Neutrophil (primary cell): ENCODE results near the gene NRSN2.

Source experiments
- H3K27ac ChIP-seq: fragments of 200-600 bp; sonication (generic); 2 replicates; pipeline ENCODE4 v1.5.1; 2016; ENCODE audit warnings: mild to moderate bottlenecking, moderate library complexity
- H3K27me3 ChIP-seq: fragments of 200-600 bp; sonication (generic); 2 replicates; pipeline ENCODE4 v1.6.0; 2016; ENCODE audit warnings: mild to moderate bottlenecking
- H3K36me3 ChIP-seq: fragments of 200-600 bp; sonication (generic); 2 replicates; pipeline ENCODE4 v1.5.1; 2017
- H3K4me1 ChIP-seq, 2 experiments: fragments of 200-600 bp in 1 of 2; sonication (generic) in 1 of 2; 1 replicate in 1 of 2; 2 replicates in 1 of 2; pipeline versions ENCODE4 v1.5.1 to v1.6.1; 2013 to 2016; ENCODE audit warnings: low read depth in 1 of 2, low read length in 1 of 2, mild to moderate bottlenecking in 1 of 2, moderate library complexity in 1 of 2; ENCODE audit not compliant: control insufficient read depth in 1 of 2, insufficient read depth in 1 of 2
- H3K4me3 ChIP-seq, 2 experiments: fragments of 200-600 bp in 1 of 2; sonication (generic) in 1 of 2; 1 replicate in 1 of 2; 2 replicates in 1 of 2; pipeline ENCODE4 v1.5.1; 2013 to 2016; ENCODE audit warnings: low read depth in 1 of 2, low read length in 1 of 2, mild to moderate bottlenecking in 1 of 2, moderate library complexity in 1 of 2
- H3K9me3 ChIP-seq: fragments of 200-600 bp; sonication (generic); 2 replicates; pipeline ENCODE4 v1.5.1; 2016
- CTCF ChIP-seq: fragments of 200-600 bp; sonication (generic); IDR thresholded peaks from 2 replicates; pipeline ENCODE4 v1.5.1; 2016; ENCODE audit warnings: antibody characterized with exemption

Gene NRSN2

GRCh38 chr20:356745-357144 is 9.8 kb downstream of the NRSN2 start:
- Histone ChIP-seq H3K9me3 (no peaks in the 10 kb centered on the region), H3K4me3 (no peak overlapping the region), H3K4me1 (peaks cover 5 to 9% of the 10 kb centered on the region in 2 experiments), H3K27ac (no peak overlapping the region), H3K27me3 (no peaks in the 10 kb centered on the region), H3K36me3 (no peaks in the 10 kb centered on the region)
- TF ChIP-seq CTCF = no peak

- H3K27me3 ChIP-seq = no peaks in the 10 kb centered on the region
- no peaks in the 10 kb centered on the region for H3K36me3 ChIP-seq
- H3K27ac ChIP-seq = no peak overlapping the region
- no peak for TF ChIP-seq CTCF
- H3K9me3 ChIP-seq = no peaks in the 10 kb centered on the region
- no peak overlapping the region for H3K4me3 ChIP-seq
- H3K4me1 ChIP-seq = peaks cover 21 to 31% of the 10 kb centered on the region in 2 experiments
Measured at GRCh38 chr20:358891-359555, 12.1 kb downstream of the NRSN2 start.

- Histone ChIP-seq H3K4me1 (peaks cover 20 to 34% of the 10 kb centered on the region in 2 experiments), H3K9me3 (no peaks in the 10 kb centered on the region), H3K4me3 (no peak overlapping the region), H3K27ac (no peak overlapping the region), H3K27me3 (no peaks in the 10 kb centered on the region), H3K36me3 (no peaks in the 10 kb centered on the region)
- no peak for TF ChIP-seq CTCF
Measured at GRCh38 chr20:361561-361960, 14.7 kb downstream of the NRSN2 start.

GRCh38 chr20:362271-363254 is 15.7 kb downstream of the NRSN2 start:
- peak; percentile 88 for TF ChIP-seq CTCF
- H3K27me3 ChIP-seq = no peaks in the 10 kb centered on the region
- peak overlapping the region in 1 of 2 experiments; percentile 36 for H3K4me3 ChIP-seq
- peaks cover 20 to 41% of the 10 kb centered on the region in 2 experiments for H3K4me1 ChIP-seq
- H3K27ac ChIP-seq = peak overlapping the region; percentile 62
- H3K36me3 ChIP-seq = no peaks in the 10 kb centered on the region
- H3K9me3 ChIP-seq = no peaks in the 10 kb centered on the region

- peak overlapping the region; percentile 62 for H3K27ac ChIP-seq
- no peaks in the 10 kb centered on the region for H3K9me3 ChIP-seq
- H3K27me3 ChIP-seq = no peaks in the 10 kb centered on the region
- TF ChIP-seq CTCF = no peak
- peaks cover 29 to 50% of the 10 kb centered on the region in 2 experiments for H3K4me1 ChIP-seq
- no peaks in the 10 kb centered on the region for H3K36me3 ChIP-seq
- no peak overlapping the region for H3K4me3 ChIP-seq
Measured at GRCh38 chr20:363319-364078, 16.6 kb downstream of the NRSN2 start.
